Suprapubic skin (tissue), 3 donors: ENCODE results near the gene CTTNBP2.

ENCODE experiments used
- CTCF ChIP-seq, 2 donors: fragments of 200-600 bp in 1 of 2; fragments of 450-650 bp in 1 of 2; sonication (generic) in 1 of 2; IDR thresholded peaks; one replicate each; pipeline ENCODE4 v1.5.1; 2016 to 2019; ENCODE audit warnings: antibody characterized with exemption in 2 of 2, mild to moderate bottlenecking in 1 of 2, moderate library complexity in 1 of 2
- EP300 ChIP-seq: sonication (generic); formaldehyde crosslinking; IDR thresholded peaks from one replicate; pipeline ENCODE4 v1.6.1; 2017; ENCODE audit warnings: antibody characterized with exemption
- POLR2A ChIP-seq, 2 donors: fragments of 450-650 bp; IDR thresholded peaks; one replicate each; pipeline ENCODE4 v1.6.1; 2017; ENCODE audit warnings: antibody characterized with exemption in 2 of 2, mild to moderate bottlenecking in 2 of 2, moderate library complexity in 2 of 2

- TF ChIP-seq CTCF (IDR thresholded peaks at IDR 0.05), result no peak
- TF ChIP-seq EP300, result no peak
- no peak for TF ChIP-seq POLR2A (IDR thresholded peaks at IDR 0.05)
Observed at GRCh38 chr7:117818232-117818631, 55.0 kb downstream of the CTTNBP2 start.
